ENCODE data around the gene WDR19.
A peak's percentile ranks its signal among the peaks of the same experiment; 100 is the strongest.

Gene WDR19

GRCh38 chr4:39319676-39320075 is 137.3 kb downstream of the WDR19 start:
- TF ChIP-seq POLR2AphosphoS5 (IDR thresholded peaks at IDR 0.05; ENCODE audit: borderline replicate concordance, low read depth, low read length) (no peak), FOXP2 (optimal IDR thresholded peaks at IDR 0.05; ENCODE audit: control extremely low read depth, extremely low read length, insufficient read depth) (no peak), EZH2 (IDR thresholded peaks at IDR 0.05) (no peak)
- H3K36me3 ChIP-seq (ENCODE audit: insufficient read depth, low read length), result peaks cover 84% of the 10 kb centered on the region
- DNase-seq (ENCODE audit: low read depth, low spot score), result no peak
- no peak overlapping the region for H3K4me3 ChIP-seq
- H3K9ac ChIP-seq (ENCODE audit: insufficient read length), result no peak overlapping the region
- no peaks in the 10 kb centered on the region for H3K9me3 ChIP-seq (ENCODE audit: low read depth, low read length)
- H3K27ac ChIP-seq, result no peak overlapping the region

DNA sequence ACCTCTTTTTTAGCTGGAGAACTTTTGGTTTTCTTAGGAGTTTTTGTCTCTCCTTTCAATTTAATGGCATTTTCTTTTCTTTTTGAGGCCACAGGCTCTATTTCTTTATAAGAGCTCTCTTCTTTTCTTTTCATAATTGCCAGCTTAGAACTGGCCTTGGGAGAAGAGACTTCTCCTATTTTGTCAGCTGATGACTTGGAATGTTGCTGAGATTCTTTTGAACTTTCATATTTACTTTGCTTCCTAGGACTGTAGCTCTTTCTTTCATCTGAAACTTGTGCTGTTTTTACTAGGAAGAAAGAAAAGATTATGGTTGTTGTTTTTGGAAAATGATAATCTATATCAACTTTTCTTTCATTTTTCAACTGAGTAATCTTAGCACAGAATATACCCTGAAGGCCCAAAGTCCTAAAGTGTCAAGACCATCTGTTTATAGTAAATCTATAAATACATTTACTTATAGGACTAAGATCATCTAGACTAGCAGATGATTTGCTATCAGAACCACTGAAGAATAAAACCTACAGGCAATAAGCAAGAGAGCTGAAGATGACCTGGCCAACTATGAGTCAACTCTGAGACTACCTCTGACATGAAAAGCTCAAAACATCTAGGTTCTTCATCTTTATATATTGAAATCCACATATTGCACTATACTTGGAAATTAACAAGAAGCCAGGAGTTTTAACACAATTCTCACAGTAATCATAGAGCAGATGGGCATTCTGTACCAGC is 138.2 kb downstream of the WDR19 start:
- DNase-seq (ENCODE audit: low read depth, low spot score), result no peak
- no peak overlapping the region for H3K9ac ChIP-seq (ENCODE audit: insufficient read length)
- no peak overlapping the region for H3K27ac ChIP-seq
- H3K36me3 ChIP-seq (ENCODE audit: insufficient read depth, low read length), result peaks cover 84% of the 10 kb centered on the region
- TF ChIP-seq POLR2AphosphoS5 (IDR thresholded peaks at IDR 0.05; ENCODE audit: borderline replicate concordance, low read depth, low read length) (no peak), EZH2 (IDR thresholded peaks at IDR 0.05) (no peak), FOXP2 (optimal IDR thresholded peaks at IDR 0.05; ENCODE audit: control extremely low read depth, extremely low read length, insufficient read depth) (no peak)
- no peak overlapping the region for H3K4me3 ChIP-seq
- no peaks in the 10 kb centered on the region for H3K9me3 ChIP-seq (ENCODE audit: low read depth, low read length)

GRCh38 chr4:39323821-39324220 is 141.5 kb downstream of the WDR19 start:
- TF ChIP-seq FOXP2 (optimal IDR thresholded peaks at IDR 0.05; ENCODE audit: control extremely low read depth, extremely low read length, insufficient read depth) (no peak), EZH2 (IDR thresholded peaks at IDR 0.05) (no peak), POLR2AphosphoS5 (IDR thresholded peaks at IDR 0.05; ENCODE audit: borderline replicate concordance, low read depth, low read length) (no peak)
- Histone ChIP-seq H3K36me3 (ENCODE audit: insufficient read depth, low read length) (peaks cover 88% of the 10 kb centered on the region), H3K4me3 (no peak overlapping the region), H3K27ac (peak overlapping the region; percentile 10; the same call in 1 of the 2 replicates), H3K9me3 (ENCODE audit: low read depth, low read length) (no peaks in the 10 kb centered on the region), H3K9ac (ENCODE audit: insufficient read length) (no peak overlapping the region)
- DNase-seq (ENCODE audit: low read depth, low spot score), result no peak

- TF ChIP-seq EZH2 (IDR thresholded peaks at IDR 0.05) (no peak), FOXP2 (optimal IDR thresholded peaks at IDR 0.05; ENCODE audit: control extremely low read depth, extremely low read length, insufficient read depth) (no peak), POLR2AphosphoS5 (IDR thresholded peaks at IDR 0.05; ENCODE audit: borderline replicate concordance, low read depth, low read length) (no peak)
- no peak overlapping the region for H3K9ac ChIP-seq (ENCODE audit: insufficient read length)
These were observed 142.1 kb downstream of the WDR19 start for GRCh38 chr4:39324446-39324845.

DNA sequence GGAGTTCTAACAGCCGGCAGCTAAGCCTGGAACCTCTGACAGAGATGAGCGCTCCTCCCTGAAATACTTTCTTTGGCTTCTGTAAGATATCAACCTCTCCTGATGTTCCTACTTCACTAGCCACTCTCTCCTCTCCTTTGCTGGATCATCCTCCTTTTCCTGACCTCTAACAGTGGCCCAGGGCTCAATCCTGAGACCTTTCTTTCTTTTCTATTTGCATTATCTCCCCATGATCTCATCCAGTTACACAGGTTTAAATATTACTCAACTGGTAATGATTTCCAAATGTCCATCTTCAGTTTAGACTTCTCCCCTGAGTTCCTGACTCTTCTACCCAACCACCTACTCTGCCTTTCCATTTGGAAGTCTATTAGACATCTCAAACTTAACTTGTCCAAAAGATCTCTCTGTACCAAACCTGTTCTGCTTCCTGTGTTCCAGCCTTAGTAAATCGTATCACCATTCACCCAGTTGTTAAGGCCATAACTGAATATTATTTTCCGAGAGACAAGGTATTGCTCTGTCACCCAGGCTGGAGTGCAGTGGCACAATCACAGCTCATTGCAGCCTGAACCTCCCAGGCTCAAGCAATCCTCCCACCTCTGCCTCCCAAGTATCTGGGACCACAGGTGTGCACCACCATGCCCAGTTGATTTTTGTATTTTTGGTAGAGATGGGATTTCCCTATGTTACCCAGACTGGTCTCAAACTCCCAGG is 142.7 kb downstream of the WDR19 start:
- TF ChIP-seq POLR2AphosphoS5 (IDR thresholded peaks at IDR 0.05; ENCODE audit: borderline replicate concordance, low read depth, low read length) (no peak), EZH2 (IDR thresholded peaks at IDR 0.05) (no peak), FOXP2 (optimal IDR thresholded peaks at IDR 0.05; ENCODE audit: control extremely low read depth, extremely low read length, insufficient read depth) (no peak)
- no peak for DNase-seq (ENCODE audit: low read depth, low spot score)
- Histone ChIP-seq H3K4me3 (no peak overlapping the region), H3K9ac (ENCODE audit: insufficient read length) (no peak overlapping the region), H3K36me3 (ENCODE audit: insufficient read depth, low read length) (peaks cover 76% of the 10 kb centered on the region), H3K9me3 (ENCODE audit: low read depth, low read length) (no peaks in the 10 kb centered on the region), H3K27ac (no peak overlapping the region)

More at GRCh38 chr4:39324446-39324845, 142.1 kb downstream of the WDR19 start:
- no peak for DNase-seq (ENCODE audit: low read depth, low spot score)
- Histone ChIP-seq H3K27ac (no peak overlapping the region), H3K9me3 (ENCODE audit: low read depth, low read length) (no peaks in the 10 kb centered on the region), H3K4me3 (no peak overlapping the region), H3K36me3 (ENCODE audit: insufficient read depth, low read length) (peaks cover 82% of the 10 kb centered on the region)

GRCh38 chr4:39326468-39326977 is 144.2 kb downstream of the WDR19 start:
- DNase-seq (ENCODE audit: low read depth, low spot score), result no peak
- Histone ChIP-seq H3K27ac (no peak overlapping the region), H3K36me3 (ENCODE audit: insufficient read depth, low read length) (peaks cover 61% of the 10 kb centered on the region), H3K9me3 (ENCODE audit: low read depth, low read length) (no peaks in the 10 kb centered on the region), H3K4me3 (no peak overlapping the region), H3K9ac (ENCODE audit: insufficient read length) (no peak overlapping the region)
- TF ChIP-seq FOXP2 (optimal IDR thresholded peaks at IDR 0.05; ENCODE audit: control extremely low read depth, extremely low read length, insufficient read depth), result no peak
- TF ChIP-seq EZH2 (IDR thresholded peaks at IDR 0.05), result no peak
- no peak for TF ChIP-seq POLR2AphosphoS5 (IDR thresholded peaks at IDR 0.05; ENCODE audit: borderline replicate concordance, low read depth, low read length)

- no peak for TF ChIP-seq EZH2 (IDR thresholded peaks at IDR 0.05)
- TF ChIP-seq FOXP2 (optimal IDR thresholded peaks at IDR 0.05; ENCODE audit: control extremely low read depth, extremely low read length, insufficient read depth), result no peak
- no peak for TF ChIP-seq POLR2AphosphoS5 (IDR thresholded peaks at IDR 0.05; ENCODE audit: borderline replicate concordance, low read depth, low read length)
- Histone ChIP-seq H3K4me3 (no peak overlapping the region), H3K27ac (no peak overlapping the region), H3K9me3 (ENCODE audit: low read depth, low read length) (no peaks in the 10 kb centered on the region), H3K36me3 (ENCODE audit: insufficient read depth, low read length) (peaks cover 34% of the 10 kb centered on the region), H3K9ac (ENCODE audit: insufficient read length) (no peak overlapping the region)
- DNase-seq (ENCODE audit: low read depth, low spot score), result no peak
These were observed 148.0 kb downstream of the WDR19 start for GRCh38 chr4:39330353-39330752.

DNA sequence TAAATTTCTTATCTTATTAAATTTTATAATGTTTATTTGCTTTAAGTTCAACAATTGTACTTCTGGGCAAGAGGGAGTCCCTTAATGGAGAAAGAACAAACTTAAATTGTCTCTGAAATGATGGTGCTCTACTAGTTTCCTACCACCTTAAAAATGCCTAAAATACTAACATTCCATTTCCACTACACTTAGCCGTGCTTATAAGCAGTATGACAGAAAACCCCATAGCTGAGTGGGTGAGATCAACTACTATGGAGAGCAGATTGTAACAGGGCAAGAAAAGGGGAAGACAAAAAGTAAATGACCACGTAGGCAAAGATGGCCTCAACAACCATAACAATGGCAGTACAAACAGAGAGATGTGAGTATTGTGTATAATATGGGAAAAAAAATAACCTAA is 148.9 kb downstream of the WDR19 start:
- peaks cover 26% of the 10 kb centered on the region for H3K36me3 ChIP-seq (ENCODE audit: insufficient read depth, low read length)
- no peak for DNase-seq (ENCODE audit: low read depth, low spot score)
- H3K9ac ChIP-seq (ENCODE audit: insufficient read length), result no peak overlapping the region
- no peak for TF ChIP-seq EZH2 (IDR thresholded peaks at IDR 0.05)
- TF ChIP-seq POLR2AphosphoS5 (IDR thresholded peaks at IDR 0.05; ENCODE audit: borderline replicate concordance, low read depth, low read length), result no peak
- no peak for TF ChIP-seq FOXP2 (optimal IDR thresholded peaks at IDR 0.05; ENCODE audit: control extremely low read depth, extremely low read length, insufficient read depth)
- no peak overlapping the region for H3K27ac ChIP-seq
- no peak overlapping the region for H3K4me3 ChIP-seq
- H3K9me3 ChIP-seq (ENCODE audit: low read depth, low read length), result no peaks in the 10 kb centered on the region
